Gastroesophageal sphincter (tissue), 4 donors: ENCODE measurements around the gene SLMAP. TPM values are rescaled to one million over a fixed set of nuclear protein-coding genes. Genes with fewer than 3 reads are reported as not detected.
A peak's percentile ranks its signal among the peaks of the same experiment; 100 is the strongest.

Experiments
- ATAC-seq: fragments of 150-250 bp; one replicate; pipeline ENCODE4 v1.9.1; 2016; ENCODE audit warnings: mild to moderate bottlenecking, moderate library complexity
- H3K27ac ChIP-seq, 4 donors: fragments of 200-600 bp; sonication (generic) in 3 of 4; 1 replicate in 3 of 4; 2 replicates in 1 of 4; pipeline ENCODE4 v1.5.1; 2016 to 2019
- H3K27me3 ChIP-seq: fragments of 200-600 bp; sonication (generic); one replicate; pipeline ENCODE4 v1.5.1; 2019
- H3K36me3 ChIP-seq, 2 donors: fragments of 200-600 bp; sonication (generic); one replicate each; pipeline ENCODE4 v1.5.1; 2019; ENCODE audit warnings: control low read depth in 1 of 2
- H3K4me1 ChIP-seq, 3 donors: fragments of 200-600 bp; sonication (generic); 1 replicate in 2 of 3; 2 replicates in 1 of 3; pipeline ENCODE4 v1.5.1; 2016 to 2019; ENCODE audit warnings: control low read depth in 2 of 3
- H3K4me3 ChIP-seq, 2 donors: fragments of 200-600 bp; sonication (generic); one replicate each; pipeline ENCODE4 v1.5.1; 2019; ENCODE audit warnings: mild to moderate bottlenecking in 1 of 2, moderate library complexity in 1 of 2
- H3K9me3 ChIP-seq, 3 donors: fragments of 200-600 bp; sonication (generic); one replicate each; pipeline ENCODE4 v1.5.1; 2017 to 2019; ENCODE audit warnings: control low read depth in 2 of 3
- CTCF ChIP-seq, 4 experiments: fragments of 200-600 bp in 2 of 4; fragments of 450-650 bp in 2 of 4; sonication (generic) in 1 of 4; IDR thresholded peaks; one replicate each; pipeline ENCODE4 v1.5.1; 2017 to 2019; ENCODE audit warnings: antibody characterized with exemption in 4 of 4, mild to moderate bottlenecking in 2 of 4, moderate library complexity in 2 of 4
- EP300 ChIP-seq: sonication (generic); formaldehyde crosslinking; IDR thresholded peaks from one replicate; pipeline ENCODE4 v1.6.1; 2017; ENCODE audit warnings: antibody characterized with exemption, mild to moderate bottlenecking
- POLR2A ChIP-seq, 2 donors: fragments of 450-650 bp; IDR thresholded peaks; one replicate each; pipeline ENCODE4 v1.6.1; 2017; ENCODE audit warnings: antibody characterized with exemption in 2 of 2, mild to moderate bottlenecking in 2 of 2, moderate library complexity in 1 of 2
- POLR2AphosphoS5 ChIP-seq: sonication (generic); formaldehyde crosslinking; IDR thresholded peaks from one replicate; pipeline ENCODE4 v1.6.1; 2017; ENCODE audit warnings: antibody characterized with exemption
- WGBS, 2 donors: methylation state at CpG; one replicate each; pipeline ENCODE4 v1.1.5; 2018; ENCODE audit warnings: low coverage in 1 of 2; 5-methylcytosine and 5-hydroxymethylcytosine counted together
- total RNA-seq, 4 donors: library from RNA; depleted of rRNA; stranded (reverse); fragments of >200 nt; gene quantifications; one replicate each; pipeline ENCODE4 v1.1.0, GENCODE V29; 2016

The SLMAP gene
- 100 to 1,000 TPM; 462 to 594 (median 531) TPM for total RNA-seq

- no peaks in the 10 kb centered on the region for H3K27me3 ChIP-seq
- peaks cover 0 to 46% (median 15%) of the 10 kb centered on the region in 3 donors for H3K4me1 ChIP-seq
- peaks cover 0 to 6% of the 10 kb centered on the region in 2 donors for H3K36me3 ChIP-seq
- ATAC-seq, result peak; percentile 98
- H3K27ac ChIP-seq, result peak within 1 kb of the TSS; percentile 70 to 93 (median 90)
- TF ChIP-seq CTCF (IDR thresholded peaks at IDR 0.05), result no peak
- peak; percentile 34 to 51 for TF ChIP-seq POLR2A (IDR thresholded peaks at IDR 0.05)
- TF ChIP-seq POLR2AphosphoS5, result peak; percentile 95
- no peak for TF ChIP-seq EP300
- WGBS, 2 donors, result 0% methylated on average over 5 to 6 of the region's 48 CpGs
- H3K4me3 ChIP-seq, result peak within 1 kb of the TSS; percentile 70 to 80
- H3K9me3 ChIP-seq, result no peaks in the 10 kb centered on the region
Observed at GRCh38 chr3:57755741-57756527, at the start of gene SLMAP. Gene SLMAP, plus strand, starts transcription at chr3:57756309. Its CDS starts 1,343 bp downstream, at chr3:57757652.

- no peak for TF ChIP-seq POLR2A (IDR thresholded peaks at IDR 0.05)
- no peak for TF ChIP-seq EP300
- no peak for TF ChIP-seq POLR2AphosphoS5
- TF ChIP-seq CTCF (IDR thresholded peaks at IDR 0.05), result no peak
- WGBS, 2 donors, result 62 to 63% methylated on average over 2 to 3 of the region's 3 CpGs
- H3K4me1 ChIP-seq, result peaks cover 0 to 15% (median 0%) of the 10 kb centered on the region in 3 donors
Observed at GRCh38 chr3:57706462-57706861, 49.6 kb upstream of the SLMAP start.

GRCh38 chr3:57709031-57709430 is 47.1 kb upstream of the SLMAP start:
- Histone ChIP-seq H3K4me1 (peaks cover 0 to 15% (median 0%) of the 10 kb centered on the region in 3 donors), H3K27me3 (no peaks in the 10 kb centered on the region), H3K4me3 (no peak overlapping the region), H3K27ac (peak overlapping the region in 2 of 4 donors; percentile 19 to 20), H3K36me3 (no peaks in the 10 kb centered on the region), H3K9me3 (no peaks in the 10 kb centered on the region)
- WGBS, 2 donors, result 5 to 9% methylated on average over 2 of the region's 2 CpGs
- ATAC-seq, result no peak
- TF ChIP-seq POLR2A (IDR thresholded peaks at IDR 0.05) (no peak), CTCF (IDR thresholded peaks at IDR 0.05) (no peak), EP300 (no peak), POLR2AphosphoS5 (no peak)

More at GRCh38 chr3:57706462-57706861, 49.6 kb upstream of the SLMAP start:
- Histone ChIP-seq H3K27ac (no peak overlapping the region), H3K4me3 (no peak overlapping the region), H3K36me3 (no peaks in the 10 kb centered on the region), H3K9me3 (no peaks in the 10 kb centered on the region), H3K27me3 (no peaks in the 10 kb centered on the region)
- ATAC-seq, result no peak

- Histone ChIP-seq H3K4me3 (no peak overlapping the region), H3K4me1 (peaks cover 0 to 15% (median 0%) of the 10 kb centered on the region in 3 donors), H3K27ac (peak overlapping the region in 2 of 4 donors; percentile 19 to 20), H3K9me3 (no peaks in the 10 kb centered on the region), H3K27me3 (no peaks in the 10 kb centered on the region), H3K36me3 (no peaks in the 10 kb centered on the region)
- WGBS, 2 donors, result 0 to 4% methylated on average over 2 of the region's 2 CpGs
- no peak for TF ChIP-seq POLR2AphosphoS5
- TF ChIP-seq POLR2A (IDR thresholded peaks at IDR 0.05), result no peak
- TF ChIP-seq EP300, result no peak
- TF ChIP-seq CTCF (IDR thresholded peaks at IDR 0.05), result no peak
- no peak for ATAC-seq
Observed at GRCh38 chr3:57709559-57709958, 46.5 kb upstream of the SLMAP start.

GRCh38 chr3:57715686-57716085 is 40.4 kb upstream of the SLMAP start:
- ATAC-seq, result no peak
- no peaks in the 10 kb centered on the region for H3K27me3 ChIP-seq
- no peak overlapping the region for H3K4me3 ChIP-seq
- no peaks in the 10 kb centered on the region for H3K4me1 ChIP-seq
- no peaks in the 10 kb centered on the region for H3K9me3 ChIP-seq
- TF ChIP-seq POLR2A (IDR thresholded peaks at IDR 0.05) (no peak), CTCF (IDR thresholded peaks at IDR 0.05) (no peak), EP300 (no peak), POLR2AphosphoS5 (no peak)
- 76 to 100% methylated on average over 1 to 4 of the region's 4 CpGs for WGBS, 2 donors
- H3K36me3 ChIP-seq, result no peaks in the 10 kb centered on the region
- H3K27ac ChIP-seq, result no peak overlapping the region
